Measurements from ENCODE around the gene HARBI1.

HARBI1 gene

DNA sequence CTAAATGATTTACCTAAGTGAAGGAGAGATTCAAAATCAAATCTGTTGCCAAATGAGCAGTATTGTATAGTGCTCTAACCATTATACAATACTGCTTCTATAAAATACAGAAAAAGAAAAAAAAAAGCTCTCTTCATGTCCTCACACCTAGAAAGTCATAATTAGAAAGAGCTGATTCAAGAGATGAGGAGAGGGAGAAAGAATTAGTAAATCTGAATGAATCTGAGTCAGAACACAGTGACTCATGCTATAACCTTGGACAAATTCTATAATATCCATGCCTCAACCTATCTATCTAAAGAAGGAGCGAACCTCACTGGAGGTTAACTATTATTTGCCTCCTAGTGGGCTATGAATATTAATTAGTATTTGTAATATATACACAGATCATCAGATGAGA lies 52.6 kb downstream of the HARBI1 start:
- Histone ChIP-seq H3K4me3 (no peak overlapping the region), H3K36me3 (no peaks in the 10 kb centered on the region), H3K27ac (no peak overlapping the region), H3K4me1 (peaks cover 0 to 28% (median 11%) of the 10 kb centered on the region in 4 donors), H3K9me3 (no peaks in the 10 kb centered on the region), H3K27me3 (no peaks in the 10 kb centered on the region)
- intact Hi-C loops (cut with DNase I; ENCODE audit: low total_unique reads): no loop called here
- TF ChIP-seq, protein P1, sequence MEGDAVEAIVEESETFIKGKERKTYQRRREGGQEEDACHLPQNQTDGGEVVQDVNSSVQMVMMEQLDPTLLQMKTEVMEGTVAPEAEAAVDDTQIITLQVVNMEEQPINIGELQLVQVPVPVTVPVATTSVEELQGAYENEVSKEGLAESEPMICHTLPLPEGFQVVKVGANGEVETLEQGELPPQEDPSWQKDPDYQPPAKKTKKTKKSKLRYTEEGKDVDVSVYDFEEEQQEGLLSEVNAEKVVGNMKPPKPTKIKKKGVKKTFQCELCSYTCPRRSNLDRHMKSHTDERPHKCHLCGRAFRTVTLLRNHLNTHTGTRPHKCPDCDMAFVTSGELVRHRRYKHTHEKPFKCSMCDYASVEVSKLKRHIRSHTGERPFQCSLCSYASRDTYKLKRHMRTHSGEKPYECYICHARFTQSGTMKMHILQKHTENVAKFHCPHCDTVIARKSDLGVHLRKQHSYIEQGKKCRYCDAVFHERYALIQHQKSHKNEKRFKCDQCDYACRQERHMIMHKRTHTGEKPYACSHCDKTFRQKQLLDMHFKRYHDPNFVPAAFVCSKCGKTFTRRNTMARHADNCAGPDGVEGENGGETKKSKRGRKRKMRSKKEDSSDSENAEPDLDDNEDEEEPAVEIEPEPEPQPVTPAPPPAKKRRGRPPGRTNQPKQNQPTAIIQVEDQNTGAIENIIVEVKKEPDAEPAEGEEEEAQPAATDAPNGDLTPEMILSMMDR (IDR thresholded peaks at IDR 0.05): no peak
- DNase-seq: no peak

DNA sequence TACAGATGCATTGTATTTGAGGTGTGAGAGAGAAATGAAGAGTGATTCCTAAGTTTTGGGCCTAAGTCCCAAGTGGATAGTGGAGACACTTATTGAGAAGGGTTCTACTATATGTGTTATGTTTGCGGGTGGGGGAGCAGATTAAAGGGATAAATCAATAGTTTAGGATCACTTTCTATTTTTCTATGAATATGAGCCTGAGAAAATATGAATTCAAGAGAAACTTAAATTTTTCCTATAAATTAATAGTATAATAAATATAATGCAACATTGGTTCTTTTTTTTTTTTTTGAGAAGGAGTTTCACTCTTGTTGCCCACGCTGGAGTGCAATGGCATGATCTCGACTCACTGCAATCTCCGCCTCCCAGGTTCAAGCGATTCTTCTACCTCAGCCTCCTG lies 54.5 kb downstream of the HARBI1 start:
- Histone ChIP-seq H3K36me3 (no peaks in the 10 kb centered on the region), H3K27ac (no peak overlapping the region), H3K4me1 (peaks cover 0 to 34% (median 11%) of the 10 kb centered on the region in 4 donors), H3K9me3 (no peaks in the 10 kb centered on the region), H3K27me3 (no peaks in the 10 kb centered on the region), H3K4me3 (no peak overlapping the region)
- intact Hi-C loops (cut with DNase I; ENCODE audit: low total_unique reads): no loop called here
- TF ChIP-seq, protein P1 (IDR thresholded peaks at IDR 0.05): no peak
- DNase-seq: no peak

DNA sequence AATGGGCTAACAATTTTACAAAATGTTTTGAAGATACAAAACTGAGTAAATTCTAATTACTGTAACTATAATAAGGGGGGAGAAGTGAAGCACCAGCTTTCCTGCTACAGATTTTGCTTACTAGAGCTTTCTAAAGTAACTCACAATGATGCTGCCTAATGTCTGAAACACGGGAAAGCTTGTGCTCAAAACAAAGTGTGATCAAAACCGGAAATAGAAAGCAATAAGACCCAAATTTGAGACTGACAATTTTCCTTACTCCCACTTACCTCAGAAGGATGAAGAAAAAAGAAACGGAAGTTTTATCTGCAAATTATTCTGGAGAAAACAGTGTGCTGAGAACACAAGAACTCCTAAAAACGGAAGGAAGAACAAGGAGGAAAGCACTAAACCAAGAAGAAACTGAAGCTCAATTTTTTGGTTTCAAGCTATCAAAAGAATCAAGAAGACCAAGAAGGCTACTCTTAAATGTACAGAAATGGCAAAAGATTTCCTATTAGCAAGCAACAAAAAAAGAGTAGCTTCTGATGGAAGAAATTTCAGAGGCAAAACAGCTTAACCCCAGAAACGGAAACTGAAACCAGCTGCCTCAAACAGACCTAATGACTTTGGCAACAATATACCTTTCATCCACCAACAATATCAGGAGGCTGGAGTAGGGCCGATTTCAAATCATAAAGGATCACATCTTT lies 56.6 kb downstream of the HARBI1 start:
- H3K27ac ChIP-seq: peak overlapping the region; percentile 48 to 54
- no peaks in the 10 kb centered on the region for H3K27me3 ChIP-seq
- no peak for DNase-seq
- intact Hi-C loops (cut with DNase I; ENCODE audit: low total_unique reads): no loop called here
- H3K36me3 ChIP-seq: no peaks in the 10 kb centered on the region
- H3K4me3 ChIP-seq: peak overlapping the region; percentile 25 to 42
- TF ChIP-seq, protein P1 (IDR thresholded peaks at IDR 0.05): no peak
- no peaks in the 10 kb centered on the region for H3K9me3 ChIP-seq
- H3K4me1 ChIP-seq: peaks cover 0 to 39% (median 11%) of the 10 kb centered on the region in 4 donors

DNA sequence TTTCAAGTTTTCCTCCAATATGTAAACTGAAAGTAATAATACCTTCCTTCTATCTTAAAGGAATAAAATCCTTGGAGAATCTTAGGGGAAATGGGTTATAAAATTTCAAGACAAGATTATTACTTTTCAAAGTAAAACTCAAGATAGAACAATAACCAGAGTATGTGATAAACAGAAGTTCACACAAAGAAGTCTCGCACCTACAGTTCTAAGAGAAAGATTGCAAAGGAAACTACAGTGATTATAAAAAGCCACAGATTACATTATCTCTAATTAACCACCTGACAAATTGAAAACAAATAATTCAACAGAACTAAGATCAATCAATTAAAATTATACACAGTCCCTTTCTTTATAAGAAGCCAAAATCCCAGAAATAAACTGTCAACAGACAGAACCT lies 57.2 kb downstream of the HARBI1 start:
- no peaks in the 10 kb centered on the region for H3K36me3 ChIP-seq
- H3K9me3 ChIP-seq: no peaks in the 10 kb centered on the region
- no peak for DNase-seq
- TF ChIP-seq, protein P1 (IDR thresholded peaks at IDR 0.05): no peak
- intact Hi-C loops (cut with DNase I; ENCODE audit: low total_unique reads): no loop called here
- peaks cover 0 to 44% (median 16%) of the 10 kb centered on the region in 4 donors for H3K4me1 ChIP-seq
- H3K27me3 ChIP-seq: no peaks in the 10 kb centered on the region
- H3K27ac ChIP-seq: peak overlapping the region in 1 of 2 donors; percentile 48
- no peak overlapping the region for H3K4me3 ChIP-seq

DNA sequence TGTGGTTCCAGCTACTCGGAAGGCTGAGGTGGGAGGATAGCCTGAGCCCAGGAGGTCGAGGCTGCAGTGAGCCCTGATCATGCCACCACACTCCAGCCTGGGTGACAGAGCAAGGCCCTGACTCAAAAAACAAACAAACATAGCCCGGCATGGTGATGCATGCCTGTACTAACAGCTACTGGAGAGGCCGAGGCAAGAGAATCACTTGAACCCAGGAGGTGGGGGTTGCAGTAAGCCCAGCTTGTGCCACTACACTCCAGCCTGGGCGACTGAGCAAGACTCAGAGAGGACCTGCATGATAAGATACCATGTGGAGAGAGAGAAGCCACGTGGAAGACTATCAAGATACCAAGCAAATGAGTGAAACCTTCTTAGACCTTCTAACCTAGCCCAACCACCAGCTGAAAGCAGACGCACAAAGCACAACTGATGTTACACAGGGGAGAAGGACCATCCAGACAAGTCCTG lies 59.3 kb downstream of the HARBI1 start:
- Histone ChIP-seq H3K27ac (no peak overlapping the region), H3K9me3 (no peaks in the 10 kb centered on the region), H3K4me3 (no peak overlapping the region), H3K36me3 (no peaks in the 10 kb centered on the region), H3K27me3 (no peaks in the 10 kb centered on the region), H3K4me1 (peaks cover 0 to 61% (median 33%) of the 10 kb centered on the region in 4 donors)
- TF ChIP-seq, protein P1 (IDR thresholded peaks at IDR 0.05): no peak
- no peak for DNase-seq
- intact Hi-C loops (cut with DNase I; ENCODE audit: low total_unique reads): no loop called here

All from tibial artery (tissue), 4 donors.